HEK293T (cell line): ENCODE data around the gene SIAH3.
"Not testable (repeated sequence)": the region's sequence is repeated elsewhere in the genome, so short reads cannot be mapped to it uniquely, and the experiment has no call there.

Experiments used
- CTCF ChIA-PET: fragments of 350-600 bp; formaldehyde crosslinking; extraction: SDS; loops from one replicate; lab custom pipeline; 2021; ENCODE audit warnings: antibody characterized with exemption, inconsistent platforms; lab: Yijun Ruan, JAX
- POLR2A ChIA-PET: fragments of 350-600 bp; formaldehyde crosslinking; extraction: SDS; loops from one replicate; lab custom pipeline; 2020; ENCODE audit warnings: antibody characterized with exemption, inconsistent platforms; lab: Yijun Ruan, JAX
- DNase-seq: peaks from one replicate; pipeline ENCODE4 v3.0.0; 2012; ENCODE audit warnings: mixed read lengths; ENCODE audit errors: extremely low spot score
- ARNT ChIP-seq: fragments of 450-650 bp; IDR thresholded peaks from 2 replicates; pipeline ENCODE4 v1.6.1; 2017; ENCODE audit warnings: mild to moderate bottlenecking
- BHLHE40 ChIP-seq: fragments of 450-650 bp; IDR thresholded peaks from 2 replicates; pipeline ENCODE4 v1.6.1; 2016; ENCODE audit warnings: mild to moderate bottlenecking, moderate library complexity, borderline replicate concordance
- CTBP1 ChIP-seq: fragments of 450-650 bp; IDR thresholded peaks from 2 replicates; pipeline ENCODE4 v1.6.1; 2016; ENCODE audit warnings: borderline replicate concordance
- ELF4 ChIP-seq: fragments of 450-650 bp; IDR thresholded peaks from 2 replicates; pipeline ENCODE4 v1.6.1; 2017; ENCODE audit warnings: antibody characterized with exemption
- FOXA1 ChIP-seq: fragments of 450-650 bp; IDR thresholded peaks from 2 replicates; pipeline ENCODE4 v1.6.1; 2016; ENCODE audit warnings: mild to moderate bottlenecking
- FOXK2 ChIP-seq: fragments of 450-650 bp; IDR thresholded peaks from 2 replicates; pipeline ENCODE4 v1.6.1; 2016; ENCODE audit warnings: mild to moderate bottlenecking
- FOXM1 ChIP-seq: fragments of 450-650 bp; IDR thresholded peaks from 2 replicates; pipeline ENCODE4 v1.6.1; 2017; ENCODE audit warnings: mild to moderate bottlenecking, borderline replicate concordance
- L3MBTL2 ChIP-seq: fragments of 450-650 bp; conservative IDR thresholded peaks from 2 replicates; pipeline ENCODE4 v1.6.1; 2016; ENCODE audit warnings: mild to moderate bottlenecking
- LEF1 ChIP-seq: fragments of 450-650 bp; IDR thresholded peaks from 2 replicates; pipeline ENCODE4 v1.6.1; 2017; ENCODE audit warnings: mild to moderate bottlenecking, borderline replicate concordance
- NFRKB ChIP-seq: fragments of 450-650 bp; IDR thresholded peaks from 2 replicates; pipeline ENCODE4 v1.6.1; 2016; ENCODE audit warnings: mild to moderate bottlenecking, moderate library complexity
- SP1 ChIP-seq: fragments of 450-650 bp; IDR thresholded peaks from 2 replicates; pipeline ENCODE4 v1.6.1; 2017
- SUZ12 ChIP-seq: fragments of 450-650 bp; IDR thresholded peaks from 2 replicates; pipeline ENCODE4 v1.6.1; 2016; ENCODE audit warnings: mild to moderate bottlenecking
- ZNF384 ChIP-seq: fragments of 450-650 bp; IDR thresholded peaks from 2 replicates; pipeline ENCODE4 v1.6.1; 2016
- TF ChIP-seq, protein P1 (sequence below): fragments of 450-650 bp; IDR thresholded peaks from 2 replicates; pipeline ENCODE4 v1.6.1; 2016

Gene SIAH3

DNA sequence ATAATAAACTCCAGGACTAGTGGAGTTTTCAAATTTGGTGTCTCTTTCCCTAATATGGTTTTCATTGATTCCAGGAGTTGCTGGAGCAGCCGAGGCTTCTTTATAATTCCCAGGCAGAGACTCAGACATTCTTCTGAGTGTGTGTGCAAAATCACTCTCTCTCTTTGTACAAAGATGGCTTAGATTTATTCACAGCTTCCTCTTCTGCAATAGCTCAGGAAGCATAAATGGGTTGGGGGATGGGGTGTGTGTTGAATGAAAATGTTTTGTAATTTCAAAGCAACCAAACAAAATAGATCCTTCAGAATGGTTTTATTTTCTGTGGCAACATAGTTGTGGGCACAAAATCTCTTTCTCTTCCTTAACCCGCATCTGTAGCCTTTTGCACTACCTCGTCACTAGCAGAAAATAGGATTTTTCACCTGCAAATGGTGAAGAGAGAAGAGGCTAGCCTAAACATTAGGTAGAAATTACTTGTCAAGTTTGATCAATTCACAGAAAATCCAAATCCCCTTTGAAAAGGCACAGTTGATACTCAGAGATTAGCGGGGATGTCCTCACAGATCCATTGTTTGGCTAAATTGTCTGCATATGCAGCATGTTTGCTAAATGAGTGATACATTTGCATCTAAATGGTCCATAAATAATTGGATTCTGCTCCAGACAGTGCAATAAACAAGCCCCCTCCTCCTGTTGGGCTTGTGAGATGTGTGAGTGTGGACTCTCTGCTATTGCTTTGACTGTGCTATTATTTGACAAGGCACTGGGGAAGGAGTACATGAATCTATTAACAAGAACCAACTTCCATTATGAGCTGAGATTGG is 82.7 kb downstream of the SIAH3 start:
- POLR2A ChIA-PET, result no interaction called here
- no peak for DNase-seq
- TF ChIP-seq ZNF384, result no peak
- no peak for TF ChIP-seq FOXA1
- no peak for TF ChIP-seq ARNT
- no peak for TF ChIP-seq SUZ12
- CTCF ChIA-PET, result no interaction called here

DNA sequence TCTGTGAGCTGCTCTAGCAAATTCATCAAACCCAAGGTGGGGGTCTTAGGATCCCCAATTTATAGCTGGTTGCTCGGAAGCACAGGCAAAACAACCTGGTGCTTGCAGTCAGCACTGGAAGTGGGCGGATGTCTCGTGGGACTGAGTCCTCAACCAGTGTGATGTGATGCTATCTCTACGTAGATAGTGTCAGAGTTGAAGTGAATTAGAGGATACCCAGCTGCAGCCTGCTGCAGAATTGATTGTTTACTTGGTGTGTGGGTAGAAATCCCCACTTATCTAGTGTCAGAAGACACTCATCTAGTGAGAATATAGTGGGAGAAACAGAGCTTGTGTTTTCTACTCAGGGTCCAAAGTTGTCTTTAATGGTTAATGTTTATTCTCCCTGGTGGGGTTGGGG is 86.1 kb downstream of the SIAH3 start:
- CTCF ChIA-PET, result no interaction called here
- no peak for DNase-seq
- POLR2A ChIA-PET, result no interaction called here
- TF ChIP-seq SUZ12, result no peak
- TF ChIP-seq FOXM1, result no peak
- TF ChIP-seq L3MBTL2, result no peak
- TF ChIP-seq FOXA1, result no peak
- TF ChIP-seq FOXK2, result no peak
- TF ChIP-seq CTBP1, result no peak
- TF ChIP-seq SP1, result no peak
- TF ChIP-seq ARNT, result no peak
- no peak for TF ChIP-seq BHLHE40
- TF ChIP-seq, protein P1, sequence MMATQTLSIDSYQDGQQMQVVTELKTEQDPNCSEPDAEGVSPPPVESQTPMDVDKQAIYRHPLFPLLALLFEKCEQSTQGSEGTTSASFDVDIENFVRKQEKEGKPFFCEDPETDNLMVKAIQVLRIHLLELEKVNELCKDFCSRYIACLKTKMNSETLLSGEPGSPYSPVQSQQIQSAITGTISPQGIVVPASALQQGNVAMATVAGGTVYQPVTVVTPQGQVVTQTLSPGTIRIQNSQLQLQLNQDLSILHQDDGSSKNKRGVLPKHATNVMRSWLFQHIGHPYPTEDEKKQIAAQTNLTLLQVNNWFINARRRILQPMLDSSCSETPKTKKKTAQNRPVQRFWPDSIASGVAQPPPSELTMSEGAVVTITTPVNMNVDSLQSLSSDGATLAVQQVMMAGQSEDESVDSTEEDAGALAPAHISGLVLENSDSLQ, result no peak
- no peak for TF ChIP-seq LEF1

DNA sequence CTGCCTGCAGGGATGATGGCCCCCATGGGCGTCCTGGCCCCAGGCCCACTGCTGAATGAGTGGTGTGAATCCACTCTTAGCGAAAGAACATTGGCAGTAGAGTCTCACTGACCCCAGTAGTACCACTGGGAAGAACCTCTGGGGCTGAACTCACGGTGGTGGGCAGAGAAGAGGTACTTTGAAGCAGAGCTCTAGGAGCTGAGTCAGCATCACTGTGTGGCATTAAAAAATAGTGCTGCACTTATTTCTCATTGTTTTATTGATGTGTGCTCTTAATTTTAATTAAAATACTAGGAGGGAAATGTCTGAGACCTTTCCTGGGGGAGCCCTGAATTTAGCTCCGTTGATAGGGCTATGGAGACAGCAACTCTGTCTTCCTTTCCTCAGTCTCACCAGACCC is 88.1 kb downstream of the SIAH3 start:
- CTCF ChIA-PET, result interaction anchor here (1.0 kb wide), 1 partner anchor 138 kb away, joined by 3 read pairs; no protein-coding TSS in a partner anchor
- POLR2A ChIA-PET, result no interaction called here
- TF ChIP-seq ARNT, result no peak
- no peak for TF ChIP-seq FOXA1
- TF ChIP-seq ELF4, result no peak
- no peak for TF ChIP-seq L3MBTL2
- no peak for TF ChIP-seq LEF1
- no peak for DNase-seq

- POLR2A ChIA-PET, DNase-seq, CTCF ChIA-PET: not testable (repeated sequence)
Observed at GRCh38 chr13:45757589-45757988, 94.0 kb downstream of the SIAH3 start.

- not testable (repeated sequence) for DNase-seq
Observed at GRCh38 chr13:45756498-45756897, 95.1 kb downstream of the SIAH3 start.

GRCh38 chr13:45752510-45752909 is 99.0 kb downstream of the SIAH3 start:
- ChIA-PET POLR2A (no interaction called here), CTCF (no interaction called here)
- DNase-seq, result no peak
- TF ChIP-seq L3MBTL2 (no peak), FOXA1 (no peak), ARNT (no peak)

More at GRCh38 chr13:45756498-45756897, 95.1 kb downstream of the SIAH3 start:
- CTCF ChIA-PET, POLR2A ChIA-PET: not testable (repeated sequence)

DNA sequence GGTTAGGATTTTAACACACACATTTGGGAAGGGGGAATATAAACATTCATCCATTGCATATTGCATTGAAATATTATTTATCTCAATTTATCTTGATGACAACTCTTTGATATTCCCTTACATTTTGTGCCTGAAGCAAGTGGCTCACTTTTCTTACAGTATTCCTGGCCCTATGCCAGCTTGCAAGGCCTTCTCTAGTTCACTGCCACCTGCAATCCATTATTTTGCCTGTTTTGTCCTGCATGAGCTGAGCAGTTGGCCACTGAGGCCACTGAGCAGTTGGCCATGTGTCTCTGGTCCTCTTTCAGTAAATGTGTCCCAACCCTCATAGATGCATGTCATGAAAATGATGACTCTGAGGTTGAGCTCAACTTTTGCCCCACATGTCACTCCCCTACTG is 99.7 kb downstream of the SIAH3 start:
- CTCF ChIA-PET, result no interaction called here
- TF ChIP-seq CTBP1, result no peak
- no peak for TF ChIP-seq NFRKB
- no peak for DNase-seq
- POLR2A ChIA-PET, result no interaction called here

GRCh38 chr13:45750566-45750965 is 101.0 kb downstream of the SIAH3 start:
- DNase-seq, result no peak
- TF ChIP-seq, protein P1, result no peak
- TF ChIP-seq FOXA1 (no peak), ELF4 (no peak)
- CTCF ChIA-PET, result no interaction called here
- POLR2A ChIA-PET, result no interaction called here
